ENCODE data around the gene MELTF.

The MELTF gene

GRCh38 chr3:197026481-197026866, 3.1 kb downstream of the MELTF start:
- no peak for DNase-seq

DNA sequence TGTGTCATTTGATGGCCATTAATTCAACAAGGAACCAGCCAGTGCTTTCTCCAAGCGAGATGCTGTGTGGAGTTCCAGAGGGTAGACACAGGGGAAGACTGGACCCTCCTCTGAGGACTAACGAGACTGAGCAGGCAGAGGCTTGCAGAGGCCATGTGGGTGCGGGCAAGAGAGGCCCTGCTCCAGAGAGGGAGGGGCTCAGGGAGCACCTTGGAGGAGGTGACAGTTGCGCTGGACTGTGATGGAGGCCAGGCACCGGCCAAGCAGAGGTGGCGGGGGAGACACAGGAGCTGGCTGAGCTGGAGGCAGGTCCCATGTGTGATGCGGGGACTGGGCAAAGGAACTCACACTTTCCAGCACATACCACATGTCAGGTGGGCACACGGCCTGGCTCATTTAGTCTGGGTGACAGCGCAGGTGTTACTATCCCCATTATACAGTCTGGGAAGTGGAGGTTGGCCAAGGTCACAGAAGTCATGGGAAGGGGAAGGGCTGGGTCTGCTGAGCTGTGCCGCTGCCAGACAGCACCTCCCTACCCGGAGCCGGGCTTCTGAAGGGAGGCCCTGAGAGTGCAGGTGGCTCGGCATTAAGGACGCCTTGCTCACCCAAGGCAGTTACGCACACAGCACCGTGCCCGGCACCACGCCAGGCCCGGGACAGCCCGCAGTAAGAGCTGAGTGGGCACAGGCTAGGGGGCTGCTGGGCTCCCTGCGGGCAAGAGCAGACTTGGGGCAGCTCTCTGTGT, 3.7 kb downstream of the MELTF start:
- no peak for DNase-seq

DNA sequence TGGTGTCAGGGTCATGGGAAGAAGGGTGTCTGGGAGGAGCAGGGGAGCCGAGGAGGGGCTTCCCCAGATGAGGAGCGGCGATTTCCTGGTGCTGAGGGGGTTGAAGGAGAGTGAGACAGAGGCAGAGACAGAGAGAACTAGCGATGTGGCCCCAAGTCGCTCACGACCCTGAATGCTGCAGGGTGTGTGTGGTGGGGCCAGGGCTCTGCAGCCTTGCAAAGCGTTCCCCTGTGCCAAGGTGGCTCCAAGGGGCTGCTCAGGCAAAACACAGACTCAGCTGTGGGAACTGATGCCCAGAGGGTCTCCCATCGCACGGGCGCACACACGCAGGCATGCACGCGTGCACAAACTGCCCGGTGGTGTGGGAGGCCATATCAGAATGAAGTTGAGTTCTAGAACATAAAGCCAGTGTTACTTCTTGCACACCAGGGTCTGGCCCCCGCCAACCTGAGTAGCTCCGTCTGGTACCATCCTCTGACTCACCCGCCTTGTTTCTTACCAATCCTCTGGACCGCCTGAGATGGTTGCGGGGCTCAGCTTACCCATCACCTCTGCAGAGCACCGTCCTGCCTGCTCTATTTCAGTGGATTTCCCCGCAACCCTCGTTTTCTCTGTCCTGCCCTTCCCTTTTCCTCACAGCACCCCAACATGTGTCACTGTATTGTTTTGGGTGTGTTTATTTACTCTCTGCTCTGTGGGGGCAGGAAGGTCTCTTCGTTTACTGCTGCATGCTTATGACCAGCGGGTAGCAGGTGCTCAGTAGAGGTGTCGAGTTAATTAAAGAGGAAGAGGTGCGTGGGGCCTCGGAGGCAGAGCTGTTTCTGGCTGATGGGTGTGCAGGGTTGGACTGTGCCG, 4.5 kb downstream of the MELTF start:
- no peak for DNase-seq

- DNase-seq = no peak
Measured at GRCh38 chr3:197023998-197024651, 5.5 kb downstream of the MELTF start.

- no peak for DNase-seq
Measured at GRCh38 chr3:197023241-197023997, 6.2 kb downstream of the MELTF start.

DNA sequence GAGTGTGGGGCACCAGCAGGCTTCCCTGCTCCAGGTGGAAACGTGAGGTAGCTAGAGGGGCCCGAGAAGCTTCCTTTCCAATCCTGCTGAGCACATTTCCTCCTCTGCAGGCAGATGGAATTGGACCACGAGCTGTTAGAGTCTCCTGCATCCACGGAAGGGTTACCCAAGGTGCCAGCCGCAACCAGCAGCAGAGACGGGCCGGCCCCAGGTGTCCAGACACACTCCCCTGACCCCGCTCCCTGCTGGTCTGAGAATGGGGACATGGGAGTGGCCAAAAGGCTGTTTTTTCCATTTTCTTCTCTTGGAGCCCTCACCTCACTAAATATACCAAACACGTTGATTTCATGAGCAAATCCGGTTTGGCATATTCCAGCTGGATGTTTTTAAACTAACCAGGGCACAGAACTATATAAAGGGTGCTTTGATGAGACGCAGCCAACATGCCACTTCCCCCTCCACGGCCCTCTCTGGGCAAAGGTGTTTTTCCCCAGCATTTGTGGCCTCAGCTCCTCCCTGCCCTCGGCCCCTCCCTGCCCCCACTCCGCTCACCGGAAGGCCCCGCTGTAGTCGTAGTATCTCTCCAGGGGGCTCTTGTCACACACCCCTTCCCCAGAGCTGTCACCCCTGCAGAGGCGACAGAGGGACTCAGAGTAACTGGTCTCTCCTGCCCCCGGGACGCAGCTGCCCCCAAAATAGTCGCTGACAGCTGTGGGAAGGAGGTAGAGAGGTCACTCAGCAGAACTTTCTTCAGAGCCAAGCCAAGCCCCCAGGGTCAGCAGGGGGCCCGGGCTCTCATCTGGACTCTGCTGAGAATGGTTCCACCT, 7.0 kb downstream of the MELTF start:
- no peak for DNase-seq

DNA sequence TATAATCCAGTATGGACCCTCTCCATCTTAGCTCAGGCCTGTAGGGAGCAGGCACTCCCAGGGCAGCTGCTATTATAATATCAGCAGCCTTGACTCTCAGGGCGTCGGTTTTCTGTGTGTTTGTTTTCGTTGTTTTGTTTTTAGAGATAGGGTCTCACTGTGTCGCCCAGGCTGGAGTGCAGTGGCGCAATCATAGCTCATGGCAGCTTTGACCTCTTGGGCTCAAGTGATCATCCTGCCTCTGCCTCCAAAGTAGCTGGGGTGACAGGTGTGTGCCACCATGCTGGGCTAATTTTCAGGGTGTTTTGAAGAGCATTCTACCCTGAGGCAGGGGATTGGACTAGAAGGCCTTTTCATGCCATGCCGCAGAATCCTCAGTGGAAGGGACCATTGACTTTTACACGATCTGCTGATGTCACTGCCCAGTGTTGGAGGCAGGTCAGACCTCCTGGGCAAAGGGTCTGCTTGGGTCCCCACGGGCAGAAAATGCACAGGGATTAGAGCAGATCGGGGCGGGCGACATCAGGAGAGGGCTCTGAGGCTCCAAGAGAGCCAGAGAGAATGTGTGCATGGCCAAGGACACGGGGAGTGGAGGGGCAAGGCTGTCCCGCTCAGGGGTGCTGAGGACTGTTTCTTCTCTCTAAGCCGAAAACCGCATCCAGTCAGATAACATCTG, 7.8 kb downstream of the MELTF start:
- no peak for DNase-seq

GRCh38 chr3:197021231-197021630, 8.4 kb downstream of the MELTF start:
- DNase-seq = no peak

DNA sequence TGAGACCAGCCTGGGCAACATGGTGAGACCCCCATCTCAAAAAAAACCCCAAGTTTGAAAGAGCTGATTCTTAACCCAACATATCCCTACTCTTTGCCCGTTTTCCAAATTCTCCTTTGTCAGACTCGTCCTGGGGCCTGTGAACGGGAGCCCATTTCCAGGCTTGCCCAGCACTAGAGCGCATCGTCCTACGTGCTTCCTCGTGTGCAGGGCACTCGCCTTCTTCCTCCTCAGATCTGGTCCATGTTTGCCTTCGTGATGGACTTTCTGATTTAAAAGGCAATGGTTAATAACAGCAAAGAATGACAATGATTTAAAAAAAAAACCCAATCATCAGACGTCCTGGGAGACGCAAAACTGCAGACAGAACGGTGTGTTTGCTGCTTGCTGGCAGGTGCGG, 10.1 kb downstream of the MELTF start:
- no peak for DNase-seq

DNA sequence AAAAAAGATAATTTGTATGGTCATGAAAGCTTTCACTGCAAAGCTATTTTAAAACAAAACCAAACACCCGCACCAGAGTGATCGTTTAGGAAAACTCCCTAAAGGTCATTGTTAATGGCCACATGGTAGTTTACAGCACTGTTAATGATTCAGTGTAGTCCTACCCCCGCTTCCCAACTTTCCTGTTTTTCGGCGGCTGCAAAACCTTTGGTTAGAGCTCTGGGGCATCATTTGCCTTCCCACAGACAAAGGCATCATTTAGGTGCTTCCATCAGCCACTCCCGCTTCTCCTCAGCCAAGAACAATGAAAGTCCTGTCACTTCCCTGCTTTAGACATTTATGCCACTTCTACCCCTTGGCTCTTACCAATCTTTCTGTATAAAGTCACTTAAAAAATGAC, 10.6 kb downstream of the MELTF start:
- no peak for DNase-seq

GRCh38 chr3:197017003-197017402, 12.6 kb downstream of the MELTF start:
- DNase-seq = no peak

DNA sequence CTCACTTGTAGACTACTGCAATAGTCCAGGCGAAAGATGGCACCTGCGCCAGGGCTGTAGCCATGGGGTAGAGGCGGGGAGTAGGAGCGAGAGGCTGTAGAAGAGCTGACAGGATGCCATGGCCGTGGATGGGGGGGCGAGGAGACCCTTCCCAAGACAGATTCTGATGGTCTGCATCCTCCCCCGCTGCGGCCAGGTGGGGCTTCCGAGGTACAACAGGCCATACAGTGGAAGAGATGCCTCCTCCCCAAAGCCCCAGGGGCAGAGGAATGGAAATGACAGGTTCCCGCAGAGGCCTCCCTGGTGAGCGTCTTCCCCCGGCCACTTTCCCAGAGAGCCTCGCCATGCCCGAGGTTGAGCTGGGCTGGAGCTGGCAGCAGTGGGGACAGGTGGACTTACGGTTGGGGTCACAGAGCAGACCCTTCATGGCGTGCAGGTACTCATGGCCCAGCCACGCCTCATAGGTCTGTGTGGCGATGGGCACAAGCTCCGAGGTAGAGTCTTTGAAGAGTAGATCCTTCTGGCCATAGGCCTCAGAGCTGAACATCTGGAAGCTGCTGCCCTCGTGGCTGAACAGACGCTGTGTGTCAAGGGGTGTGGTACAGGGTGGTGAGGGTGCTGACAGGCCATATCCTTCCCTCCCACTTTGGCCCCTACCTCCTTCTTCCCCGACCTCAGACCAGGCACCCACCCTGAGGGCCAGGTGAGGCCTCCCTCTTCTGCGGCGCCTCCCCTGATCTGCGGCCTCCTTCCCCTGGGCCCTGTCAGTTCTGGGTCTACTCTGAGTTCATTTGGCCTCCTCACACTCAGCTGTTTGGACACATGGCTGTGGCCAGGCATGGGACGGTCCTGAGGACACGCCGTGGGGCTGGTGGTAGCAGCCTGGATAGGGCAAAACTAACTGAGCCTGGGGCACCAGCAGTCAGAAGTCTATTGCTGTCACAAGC, 13.6 kb downstream of the MELTF start:
- DNase-seq = no peak

DNA sequence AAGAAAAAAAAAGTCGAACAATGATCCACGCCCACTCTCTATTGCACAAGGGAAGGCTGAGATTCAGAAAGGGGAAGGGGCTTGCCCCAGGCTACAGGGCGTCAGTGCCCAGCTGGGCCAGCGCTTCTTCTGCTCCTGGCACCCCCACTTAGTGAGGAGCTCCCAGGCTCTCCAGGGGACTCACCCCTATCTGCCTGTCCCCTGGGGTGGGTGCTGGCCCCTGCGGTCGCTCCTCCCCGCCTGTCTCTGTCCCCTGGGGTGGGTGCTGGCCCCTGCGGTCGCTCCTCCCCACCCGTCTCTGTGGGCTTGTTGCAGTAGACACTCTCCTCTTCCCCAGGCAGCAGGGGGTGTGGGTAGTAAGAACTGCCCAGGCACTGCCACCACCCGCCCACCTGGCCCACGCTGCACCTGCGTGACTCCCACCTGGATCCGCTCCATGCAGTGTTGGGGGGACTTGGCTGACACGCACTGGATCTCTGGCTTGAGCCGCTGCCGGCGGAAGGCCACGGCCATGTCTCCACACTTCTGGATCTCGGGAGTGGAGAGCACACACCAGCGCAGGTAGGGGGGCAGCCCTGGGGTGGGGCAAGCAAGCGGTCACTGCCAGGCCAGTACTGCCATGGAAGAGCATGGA, 14.6 kb downstream of the MELTF start:
- no peak for DNase-seq

- DNase-seq = no peak
Measured at GRCh38 chr3:197014024-197014423, 15.6 kb downstream of the MELTF start.

DNA sequence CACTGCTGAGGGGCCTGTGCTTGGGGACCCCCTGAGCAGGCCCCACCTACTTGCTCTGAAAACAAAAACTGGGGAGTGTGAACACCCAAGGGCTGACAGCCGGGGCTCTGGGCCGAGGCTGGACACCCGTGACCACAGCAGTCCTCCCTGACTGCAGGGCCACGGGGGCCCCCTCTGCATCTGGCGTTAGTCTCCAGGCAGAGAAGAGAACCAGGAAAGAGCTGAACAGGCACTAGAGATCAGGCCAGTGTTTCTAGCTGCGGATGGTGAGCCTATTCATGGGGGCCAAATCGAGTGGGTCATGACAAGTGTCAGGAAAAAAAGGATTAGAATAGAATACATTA, 17.1 kb downstream of the MELTF start:
- no peak for DNase-seq

GRCh38 chr3:197011780-197012539, 17.7 kb downstream of the MELTF start:
- DNase-seq = no peak

DNA sequence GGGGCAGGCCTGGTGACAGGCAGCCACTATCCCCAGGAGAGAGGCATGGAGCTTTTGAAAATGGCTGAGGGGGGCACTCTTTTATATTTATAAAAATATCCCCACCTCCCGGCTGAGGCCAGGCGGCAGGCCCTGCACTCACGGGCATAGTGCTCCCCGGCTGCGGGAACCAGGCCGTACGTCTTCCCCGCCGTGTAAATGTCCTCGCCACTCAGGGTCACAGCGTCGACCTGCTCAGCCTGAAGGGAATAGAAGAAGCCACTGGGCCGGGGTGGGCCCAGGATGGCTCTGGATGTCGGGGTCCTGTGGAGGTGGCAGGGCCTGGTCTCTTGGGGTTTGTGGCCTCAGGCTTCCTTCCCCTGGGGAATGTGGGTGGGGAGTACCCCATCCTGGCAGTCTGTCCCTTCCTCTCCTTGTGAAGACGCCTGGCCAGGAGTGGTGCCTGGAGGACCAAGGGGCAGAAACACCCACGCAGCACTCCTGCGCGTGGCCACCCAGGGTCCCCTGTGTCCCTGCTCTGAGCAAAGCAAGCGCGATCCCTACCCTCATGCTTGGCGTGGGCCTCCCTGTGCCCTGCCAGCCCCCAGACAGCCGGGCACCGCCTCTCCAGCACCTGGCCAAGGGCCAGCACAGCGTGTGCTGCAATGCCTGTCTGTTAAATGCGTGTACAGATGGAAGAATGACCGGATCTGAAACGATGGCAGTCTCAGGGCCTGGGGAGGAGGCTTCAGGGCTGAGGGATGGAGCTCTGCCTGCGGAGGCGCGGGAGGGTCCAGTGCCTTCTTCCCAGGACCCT, 18.9 kb downstream of the MELTF start:
- no peak for DNase-seq

GRCh38 chr3:197009532-197010019, 20.0 kb downstream of the MELTF start:
- no peak for DNase-seq
